ENCODE measurements around the gene CSF3R. TPM values are rescaled to one million over a fixed set of nuclear protein-coding genes. Genes with fewer than 3 reads are reported as not detected.

The CSF3R gene
- total RNA-seq, 3 donors from 2014 or later (not counting 1 experiment from before 2014, with no cell fraction given), result 5.7 to 74.9 (median 11.7) TPM

GRCh38 chr1:36440646-36441045 lies 42.1 kb downstream of the CSF3R start:
- H3K27me3 ChIP-seq (ENCODE audit: control insufficient read depth, insufficient read depth, low read length), result no peaks in the 10 kb centered on the region
- intact Hi-C loops (cut with micrococcal nuclease), result no loop called here
- H3K4me3 Mint-ChIP-seq, result no peak overlapping the region
- H3K4me1 Mint-ChIP-seq, result no peaks in the 10 kb centered on the region
- ATAC-seq (no peak), DNase-seq (no peak)
- no peaks in the 10 kb centered on the region for H3K4me1 ChIP-seq (ENCODE audit: control insufficient read depth, insufficient read depth, low read length)
- H3K27me3 Mint-ChIP-seq (ENCODE audit: low read depth in 2 of 2), result no peaks in the 10 kb centered on the region
- H3K36me3 ChIP-seq (ENCODE audit: control insufficient read depth, insufficient read depth, low read length), result no peaks in the 10 kb centered on the region
- no peak for TF ChIP-seq CTCF (IDR thresholded peaks at IDR 0.05)
- no peaks in the 10 kb centered on the region for H3K36me3 Mint-ChIP-seq
- WGBS (ENCODE audit: insufficient coverage), result 79% methylated on average over 3 of the region's 3 CpGs
- H3K27ac ChIP-seq (ENCODE audit: low read length), result no peak overlapping the region
- no peak overlapping the region for H3K27ac Mint-ChIP-seq
- no peaks in the 10 kb centered on the region for H3K9me3 Mint-ChIP-seq
- no peak overlapping the region for H3K4me3 ChIP-seq (ENCODE audit: low read length)
- H3K9me3 ChIP-seq (ENCODE audit: control insufficient read depth, insufficient read depth, low read length), result no peaks in the 10 kb centered on the region

- no peak for DNase-seq
- no peaks in the 10 kb centered on the region for H3K36me3 Mint-ChIP-seq
- H3K4me3 Mint-ChIP-seq, result no peak overlapping the region
- no peaks in the 10 kb centered on the region for H3K9me3 Mint-ChIP-seq
- Histone ChIP-seq H3K4me3 (ENCODE audit: low read length) (no peak overlapping the region), H3K36me3 (ENCODE audit: control insufficient read depth, insufficient read depth, low read length) (no peaks in the 10 kb centered on the region), H3K27ac (ENCODE audit: low read length) (no peak overlapping the region), H3K9me3 (ENCODE audit: control insufficient read depth, insufficient read depth, low read length) (no peaks in the 10 kb centered on the region), H3K27me3 (ENCODE audit: control insufficient read depth, insufficient read depth, low read length) (no peaks in the 10 kb centered on the region), H3K4me1 (ENCODE audit: control insufficient read depth, insufficient read depth, low read length) (no peaks in the 10 kb centered on the region)
- 78% methylated on average over 3 of the region's 3 CpGs for WGBS (ENCODE audit: insufficient coverage)
- intact Hi-C loops (cut with micrococcal nuclease), result no loop called here
- no peaks in the 10 kb centered on the region for H3K27me3 Mint-ChIP-seq (ENCODE audit: low read depth in 2 of 2)
- no peaks in the 10 kb centered on the region for H3K4me1 Mint-ChIP-seq
- ATAC-seq, result no peak
- H3K27ac Mint-ChIP-seq, result no peak overlapping the region
- no peak for TF ChIP-seq CTCF (IDR thresholded peaks at IDR 0.05)
Observed at GRCh38 chr1:36440044-36440443, 42.7 kb downstream of the CSF3R start.

GRCh38 chr1:36438715-36439114 lies 44.0 kb downstream of the CSF3R start:
- Histone ChIP-seq H3K4me1 (ENCODE audit: control insufficient read depth, insufficient read depth, low read length) (no peaks in the 10 kb centered on the region), H3K27ac (ENCODE audit: low read length) (no peak overlapping the region), H3K36me3 (ENCODE audit: control insufficient read depth, insufficient read depth, low read length) (no peaks in the 10 kb centered on the region), H3K27me3 (ENCODE audit: control insufficient read depth, insufficient read depth, low read length) (no peaks in the 10 kb centered on the region), H3K4me3 (ENCODE audit: low read length) (no peak overlapping the region), H3K9me3 (ENCODE audit: control insufficient read depth, insufficient read depth, low read length) (no peaks in the 10 kb centered on the region)
- H3K27ac Mint-ChIP-seq, result no peak overlapping the region
- no peak for TF ChIP-seq CTCF (IDR thresholded peaks at IDR 0.05)
- no peaks in the 10 kb centered on the region for H3K4me1 Mint-ChIP-seq
- intact Hi-C loops (cut with micrococcal nuclease), result no loop called here
- no peaks in the 10 kb centered on the region for H3K27me3 Mint-ChIP-seq (ENCODE audit: low read depth in 2 of 2)
- WGBS (ENCODE audit: insufficient coverage), result 96% methylated on average over 4 of the region's 4 CpGs
- DNase-seq (no peak), ATAC-seq (no peak)
- H3K36me3 Mint-ChIP-seq, result no peaks in the 10 kb centered on the region
- H3K9me3 Mint-ChIP-seq, result no peaks in the 10 kb centered on the region
- no peak overlapping the region for H3K4me3 Mint-ChIP-seq

GRCh38 chr1:36436821-36437220 lies 45.9 kb downstream of the CSF3R start:
- H3K9me3 ChIP-seq (ENCODE audit: control insufficient read depth, insufficient read depth, low read length), result no peaks in the 10 kb centered on the region
- H3K4me1 ChIP-seq (ENCODE audit: control insufficient read depth, insufficient read depth, low read length), result no peaks in the 10 kb centered on the region
- DNase-seq (no peak), ATAC-seq (no peak)
- no peaks in the 10 kb centered on the region for H3K27me3 Mint-ChIP-seq (ENCODE audit: low read depth in 2 of 2)
- H3K27ac Mint-ChIP-seq, result no peak overlapping the region
- no peak overlapping the region for H3K4me3 ChIP-seq (ENCODE audit: low read length)
- H3K9me3 Mint-ChIP-seq, result no peaks in the 10 kb centered on the region
- no peaks in the 10 kb centered on the region for H3K36me3 ChIP-seq (ENCODE audit: control insufficient read depth, insufficient read depth, low read length)
- no peak overlapping the region for H3K4me3 Mint-ChIP-seq
- TF ChIP-seq CTCF (IDR thresholded peaks at IDR 0.05), result no peak
- H3K27ac ChIP-seq (ENCODE audit: low read length), result no peak overlapping the region
- H3K27me3 ChIP-seq (ENCODE audit: control insufficient read depth, insufficient read depth, low read length), result no peaks in the 10 kb centered on the region
- H3K36me3 Mint-ChIP-seq, result no peaks in the 10 kb centered on the region
- H3K4me1 Mint-ChIP-seq, result no peaks in the 10 kb centered on the region
- 86% methylated on average over 1 of the region's 1 CpG for WGBS (ENCODE audit: insufficient coverage)
- intact Hi-C loops (cut with micrococcal nuclease), result no loop called here
